Midbrain (tissue), 1 donor: Measurements from ENCODE around the gene KLK13.
A peak's percentile ranks its signal among the peaks of the same experiment; 100 is the strongest.

Source experiments
- DNase-seq: peaks from one replicate; lab custom pipeline; 2025; lab: John Stamatoyannopoulos, UW

Gene KLK13

DNA sequence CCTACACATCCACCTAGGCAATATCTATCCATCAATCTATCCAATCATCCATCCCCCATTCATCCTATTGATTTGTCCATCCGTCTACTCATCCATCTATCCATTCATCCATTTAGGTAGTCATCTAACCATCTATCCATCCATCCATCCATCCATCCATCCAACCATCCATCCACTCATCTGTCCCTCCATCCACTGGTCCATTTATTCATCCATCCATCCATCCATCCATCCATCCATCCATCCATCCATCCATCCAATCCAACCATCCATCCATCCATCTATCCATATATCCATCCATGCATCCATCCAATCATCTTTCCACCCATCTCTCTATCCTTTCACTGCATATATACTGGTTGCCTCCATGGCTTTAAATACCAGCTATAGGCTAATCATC, 3.9 kb downstream of the KLK13 start:
- no peak for DNase-seq

- DNase-seq: no peak
These were observed 4.6 kb downstream of the KLK13 start for GRCh38 chr19:51060336-51060735.

DNA sequence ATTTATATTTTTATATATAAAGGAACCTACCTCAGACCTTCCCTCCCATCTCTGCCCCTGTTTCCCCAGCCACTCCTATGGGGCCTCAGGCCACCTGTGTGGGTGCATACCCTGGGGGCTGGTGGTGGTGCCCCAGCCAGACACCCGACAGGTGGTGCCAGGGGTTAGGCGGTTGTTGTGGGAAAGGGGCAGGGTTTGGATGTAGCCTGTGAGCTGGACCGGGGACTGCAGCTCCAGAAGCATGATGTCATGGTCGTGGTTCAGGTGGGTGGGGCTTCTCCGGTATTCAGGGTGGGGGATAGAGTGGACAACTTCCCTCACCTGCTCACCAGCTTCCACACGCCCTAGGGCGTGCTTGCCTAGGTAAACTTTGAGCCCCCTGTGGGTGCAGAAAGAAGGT, 5.2 kb downstream of the KLK13 start:
- no peak for DNase-seq

GRCh38 chr19:51055866-51056265, 9.0 kb downstream of the KLK13 start:
- no peak for DNase-seq

DNA sequence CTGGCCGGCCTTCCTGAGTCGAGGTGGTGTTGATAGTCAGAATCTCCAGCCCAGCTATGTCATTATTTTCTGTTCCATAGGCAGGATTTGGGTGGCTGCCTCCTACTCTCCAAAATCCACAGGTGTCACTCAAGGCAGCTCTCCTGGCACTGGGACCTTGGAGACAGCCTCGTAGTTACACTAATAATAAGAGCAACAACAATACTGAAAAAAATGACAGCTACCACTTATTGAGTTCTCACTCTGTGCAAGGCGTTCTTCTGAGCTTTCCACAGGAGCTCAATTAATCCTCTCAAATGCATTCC, 17.9 kb downstream of the KLK13 start:
- no peak for DNase-seq

DNA sequence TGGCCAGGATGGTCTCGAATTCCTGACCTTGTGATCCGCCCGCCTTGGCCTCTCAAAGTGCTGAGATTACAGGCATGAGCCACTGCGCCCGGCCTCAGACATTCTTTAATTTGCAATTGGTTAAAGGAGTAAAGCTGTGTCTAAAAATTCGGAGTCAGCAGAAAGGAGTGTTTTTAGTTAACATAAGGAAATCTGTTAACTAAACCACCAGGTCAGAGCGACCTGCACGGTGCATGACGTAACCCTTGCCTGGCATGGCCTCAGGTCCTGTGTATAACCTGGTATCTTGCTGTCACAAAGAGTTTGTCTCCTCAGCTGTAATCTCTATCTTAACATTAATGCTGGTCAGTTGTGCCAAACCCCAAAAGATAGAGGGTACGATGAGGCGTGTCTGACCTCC, 20.6 kb downstream of the KLK13 start:
- DNase-seq: no peak

GRCh38 chr19:51043497-51043896, 21.4 kb downstream of the KLK13 start:
- DNase-seq: no peak

- DNase-seq: no peak
These were observed 24.7 kb downstream of the KLK13 start for GRCh38 chr19:51040151-51040550.

GRCh38 chr19:51036519-51036918, 28.4 kb downstream of the KLK13 start:
- DNase-seq: no peak

DNA sequence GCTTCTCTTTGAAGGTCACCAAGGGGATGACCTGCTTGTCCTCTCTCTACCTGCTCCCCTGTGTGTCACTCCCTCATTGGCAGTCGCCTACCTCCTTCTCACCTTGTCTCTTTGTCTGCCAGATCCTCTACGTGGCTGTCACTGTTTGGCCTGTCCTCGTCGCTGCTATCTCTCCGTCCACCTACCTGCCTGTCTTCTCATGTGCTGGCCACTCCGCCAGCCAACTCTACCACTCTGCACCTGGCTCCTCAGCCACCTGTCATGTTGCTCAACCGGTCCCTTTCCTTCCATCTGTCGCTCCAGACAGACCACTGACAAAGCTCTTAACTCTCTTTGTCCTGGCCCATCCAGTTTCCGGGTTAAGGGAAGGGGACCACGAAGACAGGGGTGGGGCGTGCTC, 30.2 kb downstream of the KLK13 start, which contains the start of gene KLK12:
Gene KLK12 (minus strand): TSS at position 299 of the 400 bp plus-strand sequence. CDS start 381 bp downstream, outside the sequence.
- no peak for DNase-seq

GRCh38 chr19:51031880-51032225, 33.0 kb downstream of the KLK13 start:
- DNase-seq: no peak

DNA sequence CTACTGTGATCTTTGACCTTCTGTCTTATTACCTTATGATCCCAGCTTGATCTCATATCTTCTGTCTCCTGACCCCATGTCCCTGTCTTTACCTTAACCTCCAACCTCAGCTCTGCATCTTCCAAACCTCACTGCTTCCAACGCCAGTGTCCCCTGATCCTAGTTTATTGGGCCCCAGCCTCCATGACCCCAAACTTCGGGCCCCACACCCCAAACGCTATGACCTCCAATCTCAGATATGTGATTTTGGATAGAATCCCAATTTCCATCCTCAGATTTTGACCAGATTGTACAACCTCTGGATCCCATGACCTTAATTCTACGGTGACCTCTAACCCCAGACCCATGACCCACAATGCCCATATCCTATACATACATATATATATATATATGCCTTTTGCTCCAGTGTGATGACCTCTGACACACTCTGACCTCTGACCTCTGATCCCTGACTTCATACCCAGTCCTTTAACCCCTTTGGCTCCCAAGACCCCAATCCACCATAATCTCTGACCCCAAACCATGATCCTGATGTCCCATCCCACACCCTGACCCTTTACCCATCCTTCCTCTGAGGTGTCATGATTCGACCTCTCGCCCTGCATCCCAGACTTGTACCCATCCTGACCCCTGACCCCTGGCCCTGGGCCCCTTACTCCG, 33.5 kb downstream of the KLK13 start:
- no peak for DNase-seq

DNA sequence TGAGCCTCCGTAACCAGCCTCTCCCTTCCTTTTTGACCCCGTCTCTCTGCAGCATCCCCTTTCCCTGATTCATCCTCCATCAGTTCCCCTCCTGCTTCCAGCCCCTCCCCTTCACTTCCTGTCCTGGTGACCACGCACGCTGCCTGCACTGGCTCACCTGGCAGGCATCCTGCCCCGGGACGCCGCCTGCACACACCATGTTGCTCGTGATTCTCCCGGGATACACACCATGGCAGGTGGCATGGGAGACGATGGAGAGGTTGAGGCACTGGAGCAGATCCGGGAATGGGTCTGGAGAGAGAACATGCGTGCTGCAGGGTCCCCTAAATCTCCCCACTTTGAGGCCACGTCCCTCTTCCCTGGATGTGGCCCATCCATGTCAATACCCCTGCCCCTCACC, 34.3 kb downstream of the KLK13 start:
- no peak for DNase-seq

GRCh38 chr19:51029718-51030117, 35.2 kb downstream of the KLK13 start:
- no peak for DNase-seq

- no peak for DNase-seq
These were observed 37.0 kb downstream of the KLK13 start for GRCh38 chr19:51027873-51028272.

GRCh38 chr19:51027126-51027806, 37.6 kb downstream of the KLK13 start:
- DNase-seq: no peak

DNA sequence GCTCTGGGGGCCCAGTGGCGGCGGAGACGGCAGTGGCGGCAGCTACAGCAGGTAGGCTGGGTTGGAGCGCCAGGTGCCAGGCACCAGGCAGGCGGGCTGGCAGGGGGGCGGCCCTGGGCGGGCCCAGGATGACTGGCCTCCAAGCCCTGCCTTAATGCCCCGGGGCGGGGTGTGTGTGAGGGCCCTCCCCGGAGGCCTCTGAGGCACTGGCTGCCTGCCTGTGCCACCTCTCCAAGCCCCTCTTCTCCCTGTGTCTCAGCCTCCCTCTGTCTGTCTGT, 38.4 kb downstream of the KLK13 start, which contains the start of gene KLK11:
Gene KLK11 (minus strand): TSS at position 63 of the 278 bp plus-strand sequence. CDS start 985 bp downstream, outside the sequence.
- no peak for DNase-seq

DNA sequence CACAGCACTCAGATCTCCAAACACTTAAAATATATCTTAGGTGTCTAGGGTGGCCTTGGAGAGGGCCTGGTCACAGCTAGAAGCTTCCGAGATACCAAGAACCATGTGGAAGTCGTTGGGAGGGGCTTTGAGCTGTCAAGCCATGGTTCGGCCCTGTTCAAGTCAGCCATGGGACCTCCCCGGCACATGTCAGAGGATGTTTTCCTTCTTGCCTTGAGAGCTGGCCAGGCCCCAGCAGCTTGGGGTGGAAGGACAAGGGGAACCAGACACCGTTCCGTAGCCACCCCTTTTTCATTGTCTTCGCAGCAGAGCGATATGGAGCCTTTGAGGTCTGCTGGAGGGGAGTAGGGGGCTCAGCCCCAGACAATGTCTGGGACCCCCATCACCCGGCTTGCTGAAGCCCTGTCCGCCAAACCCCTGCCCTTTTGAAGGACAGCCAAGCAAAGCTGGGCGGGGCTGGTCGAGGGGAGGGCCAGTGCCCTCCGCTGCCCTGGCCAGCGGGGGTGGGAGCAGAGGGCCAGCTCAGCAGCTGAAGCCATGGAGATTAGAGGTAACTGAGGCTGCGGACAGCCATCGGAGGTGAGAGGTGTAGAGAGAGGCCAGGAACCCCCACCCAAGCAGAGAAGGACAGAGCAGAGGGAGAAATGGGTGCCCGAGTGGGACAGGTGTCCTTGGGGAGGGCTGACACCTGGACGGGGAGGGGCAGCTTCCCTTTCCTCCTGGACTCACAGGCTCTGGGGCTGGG, 38.9 kb downstream of the KLK13 start:
- DNase-seq: no peak

- DNase-seq: no peak
These were observed 39.5 kb downstream of the KLK13 start for GRCh38 chr19:51025401-51025800.

GRCh38 chr19:51024924-51025323, 40.0 kb downstream of the KLK13 start:
- DNase-seq: no peak

DNA sequence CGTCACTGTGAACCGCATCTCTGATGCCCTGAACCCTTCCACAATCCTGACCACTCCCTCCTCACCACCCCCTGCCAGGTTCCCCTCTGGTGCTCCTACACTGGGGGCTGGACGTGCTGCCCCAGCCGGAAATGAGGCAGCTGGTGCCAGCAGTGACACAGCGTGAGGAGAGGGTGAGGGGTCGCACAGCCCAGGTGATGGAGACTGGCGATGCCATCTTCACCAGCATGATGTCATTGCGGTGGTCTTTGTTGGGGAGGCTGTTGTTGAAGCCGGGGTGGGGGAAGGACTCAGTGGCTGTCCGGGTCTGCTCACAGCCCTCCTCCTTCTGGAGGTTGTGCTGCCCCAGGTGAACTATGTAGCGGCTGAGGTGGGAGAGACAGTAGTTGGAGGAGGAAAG, 40.9 kb downstream of the KLK13 start:
- no peak for DNase-seq

GRCh38 chr19:51022526-51022925, 42.4 kb downstream of the KLK13 start:
- no peak for DNase-seq

- DNase-seq: peak; percentile 41
These were observed 43.8 kb downstream of the KLK13 start for GRCh38 chr19:51020988-51021651.
